ENCODE data around the gene MYO1F. TPM values are rescaled to one million over a fixed set of nuclear protein-coding genes. Genes with fewer than 3 reads are reported as not detected.

The MYO1F gene
- total and polyA plus RNA-seq, 2 donors from 2014 or later: 1.7 to 35.8 TPM

DNA sequence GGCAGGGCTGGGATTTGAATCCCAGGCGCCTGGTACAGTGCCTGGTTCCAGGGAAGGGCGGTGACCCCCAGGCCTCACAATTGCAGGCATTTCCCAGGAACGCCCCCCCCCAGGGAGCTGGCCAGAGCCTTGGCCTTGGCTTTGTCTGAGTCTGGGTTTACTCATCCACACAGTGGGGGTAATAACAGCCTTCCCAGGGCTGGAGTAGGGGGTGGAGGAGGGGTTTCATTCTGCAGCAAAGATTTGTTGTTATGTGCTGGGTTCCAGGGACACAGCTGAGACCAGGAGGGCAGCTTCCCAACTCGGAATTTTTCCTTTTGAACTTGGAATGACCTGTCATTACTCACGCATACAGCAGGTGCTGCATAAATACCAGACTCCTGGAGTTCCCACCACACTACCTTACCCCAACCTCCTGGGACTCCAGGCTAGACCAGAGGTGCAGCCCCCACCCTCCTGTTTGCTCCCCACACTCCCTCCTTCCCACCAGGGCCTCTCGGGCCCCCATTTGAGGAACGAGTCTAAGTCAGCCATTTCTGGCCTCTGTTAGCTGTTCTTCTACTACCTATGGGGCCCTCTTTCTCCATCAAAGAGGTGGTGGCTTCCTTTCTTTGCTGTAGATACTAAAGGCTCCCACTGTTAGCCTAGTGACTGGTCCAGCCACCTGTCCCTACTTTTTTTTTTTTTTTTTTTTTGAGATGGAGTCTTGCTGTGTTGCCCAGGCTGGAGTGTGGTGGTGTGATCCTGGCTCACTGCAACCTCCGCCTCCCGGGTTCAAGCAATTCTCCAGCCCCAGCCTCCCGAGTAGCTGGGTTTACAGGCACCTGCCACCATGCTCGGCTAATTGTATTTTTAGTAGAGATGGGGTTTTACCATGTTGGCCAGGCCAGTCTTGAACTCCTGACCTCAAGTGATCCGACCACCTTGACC is 34.9 kb upstream of the MYO1F start:
- Histone ChIP-seq H3K9ac (ENCODE audit: low read length in 3 of 3) (no peak overlapping the region), H3K27ac (ENCODE audit: low read depth in 2 of 2, low read length in 2 of 2) (no peak overlapping the region), H3K4me3 (ENCODE audit: low read length in 3 of 3) (no peak overlapping the region), H3K9me3 (ENCODE audit: control insufficient read depth in 2 of 3, insufficient read depth in 1 of 3, low read length in 3 of 3) (no peaks in the 10 kb centered on the region), H3K27me3 (ENCODE audit: control insufficient read depth, insufficient read depth, low read length) (no peaks in the 10 kb centered on the region), H3K36me3 (ENCODE audit: control insufficient read depth in 2 of 3, insufficient read depth in 3 of 3, low read length in 3 of 3) (no peaks in the 10 kb centered on the region), H3K4me1 (ENCODE audit: control insufficient read depth in 2 of 3, insufficient read depth in 2 of 3, low read depth in 1 of 3, low read length in 3 of 3) (peaks cover 0 to 11% (median 2%) of the 10 kb centered on the region in 3 donors)
- FAIRE-seq: no peak
- intact Hi-C loops (cut with DNase I): no loop called here
- peak in 3 of 5 donors; percentile 58 to 90 (median 68) for DNase-seq
- TF ChIP-seq, protein P1, sequence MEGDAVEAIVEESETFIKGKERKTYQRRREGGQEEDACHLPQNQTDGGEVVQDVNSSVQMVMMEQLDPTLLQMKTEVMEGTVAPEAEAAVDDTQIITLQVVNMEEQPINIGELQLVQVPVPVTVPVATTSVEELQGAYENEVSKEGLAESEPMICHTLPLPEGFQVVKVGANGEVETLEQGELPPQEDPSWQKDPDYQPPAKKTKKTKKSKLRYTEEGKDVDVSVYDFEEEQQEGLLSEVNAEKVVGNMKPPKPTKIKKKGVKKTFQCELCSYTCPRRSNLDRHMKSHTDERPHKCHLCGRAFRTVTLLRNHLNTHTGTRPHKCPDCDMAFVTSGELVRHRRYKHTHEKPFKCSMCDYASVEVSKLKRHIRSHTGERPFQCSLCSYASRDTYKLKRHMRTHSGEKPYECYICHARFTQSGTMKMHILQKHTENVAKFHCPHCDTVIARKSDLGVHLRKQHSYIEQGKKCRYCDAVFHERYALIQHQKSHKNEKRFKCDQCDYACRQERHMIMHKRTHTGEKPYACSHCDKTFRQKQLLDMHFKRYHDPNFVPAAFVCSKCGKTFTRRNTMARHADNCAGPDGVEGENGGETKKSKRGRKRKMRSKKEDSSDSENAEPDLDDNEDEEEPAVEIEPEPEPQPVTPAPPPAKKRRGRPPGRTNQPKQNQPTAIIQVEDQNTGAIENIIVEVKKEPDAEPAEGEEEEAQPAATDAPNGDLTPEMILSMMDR (IDR thresholded peaks at IDR 0.05; ENCODE audit: borderline replicate concordance, extremely low read depth, insufficient read depth): no peak

DNA sequence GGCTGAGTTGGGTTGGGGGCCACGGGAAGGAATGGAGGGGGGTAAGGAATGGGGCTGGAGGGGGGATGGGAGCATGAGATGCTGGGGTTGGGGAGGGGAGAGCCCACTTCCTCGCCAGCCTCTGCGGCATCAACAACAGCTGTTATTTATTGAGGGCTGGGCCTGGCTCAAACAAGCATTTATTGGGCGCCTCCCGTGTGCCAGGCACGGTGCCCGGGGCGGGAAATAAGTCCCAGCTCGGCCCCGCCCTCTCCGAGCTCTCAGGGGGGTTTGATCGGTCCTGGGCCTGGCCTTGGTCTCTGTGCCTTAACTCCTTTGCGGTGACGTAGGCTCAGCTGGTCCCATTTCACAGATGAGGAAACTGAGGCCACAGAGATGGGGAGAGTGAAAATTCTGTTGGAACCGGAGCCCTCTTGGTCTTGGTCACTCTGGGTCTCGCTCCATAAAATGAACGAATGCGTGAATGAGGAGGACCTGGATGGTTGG is 34.2 kb upstream of the MYO1F start:
- TF ChIP-seq, protein P1 (IDR thresholded peaks at IDR 0.05; ENCODE audit: borderline replicate concordance, extremely low read depth, insufficient read depth): no peak
- H3K27ac ChIP-seq (ENCODE audit: low read depth in 2 of 2, low read length in 2 of 2): peak overlapping the region in 1 of 2 donors; percentile 47
- H3K9ac ChIP-seq (ENCODE audit: low read length in 3 of 3): no peak overlapping the region
- no peaks in the 10 kb centered on the region for H3K27me3 ChIP-seq (ENCODE audit: control insufficient read depth, insufficient read depth, low read length)
- peak in 1 of 5 donors; percentile 71 for DNase-seq
- FAIRE-seq: no peak
- H3K9me3 ChIP-seq (ENCODE audit: control insufficient read depth in 2 of 3, insufficient read depth in 1 of 3, low read length in 3 of 3): no peaks in the 10 kb centered on the region
- peaks cover 0 to 11% (median 2%) of the 10 kb centered on the region in 3 donors for H3K4me1 ChIP-seq (ENCODE audit: control insufficient read depth in 2 of 3, insufficient read depth in 2 of 3, low read depth in 1 of 3, low read length in 3 of 3)
- H3K4me3 ChIP-seq (ENCODE audit: low read length in 3 of 3): no peak overlapping the region
- no peaks in the 10 kb centered on the region for H3K36me3 ChIP-seq (ENCODE audit: control insufficient read depth in 2 of 3, insufficient read depth in 3 of 3, low read length in 3 of 3)
- intact Hi-C loops (cut with DNase I): no loop called here

DNA sequence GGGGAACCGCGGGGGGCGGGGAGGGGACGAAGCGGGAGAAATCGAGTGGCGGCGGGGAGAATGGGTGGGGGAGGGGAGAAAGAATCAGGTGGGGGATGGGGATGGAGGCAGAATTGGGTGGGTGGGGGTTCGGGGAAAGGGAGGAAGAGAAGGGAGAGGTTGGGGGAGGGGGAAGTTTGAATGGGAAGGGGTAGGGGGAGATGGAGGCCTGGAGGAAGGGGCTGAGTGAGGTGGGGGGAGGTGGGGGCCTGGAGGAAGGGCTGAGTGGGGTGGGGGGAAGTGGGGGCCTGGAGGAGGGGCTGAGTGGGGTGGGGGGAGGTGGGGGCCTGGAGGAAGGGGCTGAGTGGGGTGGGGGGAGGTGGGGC is 33.7 kb upstream of the MYO1F start:
- TF ChIP-seq, protein P1 (IDR thresholded peaks at IDR 0.05; ENCODE audit: borderline replicate concordance, extremely low read depth, insufficient read depth): no peak
- Histone ChIP-seq H3K9ac (ENCODE audit: low read length in 3 of 3) (no peak overlapping the region), H3K4me3 (ENCODE audit: low read length in 3 of 3) (no peak overlapping the region)

More for the DNA sequence above, 33.7 kb upstream of the MYO1F start:
- DNase-seq (peak in 3 of 5 donors; percentile 33 to 71 (median 70)), FAIRE-seq (no peak)
- Histone ChIP-seq H3K36me3 (ENCODE audit: control insufficient read depth in 2 of 3, insufficient read depth in 3 of 3, low read length in 3 of 3) (no peaks in the 10 kb centered on the region), H3K4me1 (ENCODE audit: control insufficient read depth in 2 of 3, insufficient read depth in 2 of 3, low read depth in 1 of 3, low read length in 3 of 3) (peaks cover 0 to 11% (median 2%) of the 10 kb centered on the region in 3 donors), H3K27me3 (ENCODE audit: control insufficient read depth, insufficient read depth, low read length) (no peaks in the 10 kb centered on the region), H3K27ac (ENCODE audit: low read depth in 2 of 2, low read length in 2 of 2) (no peak overlapping the region), H3K9me3 (ENCODE audit: control insufficient read depth in 2 of 3, insufficient read depth in 1 of 3, low read length in 3 of 3) (no peaks in the 10 kb centered on the region)
- intact Hi-C loops (cut with DNase I): no loop called here
